Esophagus muscularis mucosa (tissue), 4 donors: ENCODE measurements around the gene KCNQ1. TPM values are rescaled to one million over a fixed set of nuclear protein-coding genes. Genes with fewer than 3 reads are reported as not detected.

Experiments
- DNase-seq: peaks from one replicate; pipeline ENCODE4 v3.0.0-alpha.2; 2017; ENCODE audit errors: extremely low spot score
- H3K27ac ChIP-seq, 4 donors: fragments of 200-600 bp; sonication (generic); replicated peaks in 1 of 4; 1 replicate in 3 of 4; 2 replicates in 1 of 4; pipeline ENCODE4 v1.5.1; 2016 to 2019; ENCODE audit warnings: mild to moderate bottlenecking in 1 of 4
- H3K27me3 ChIP-seq, 4 donors: fragments of 200-600 bp; sonication (generic); one replicate each; pipeline versions ENCODE4 v1.5.1 to v1.6.0; 2016 to 2019
- H3K36me3 ChIP-seq, 4 donors: fragments of 200-600 bp; sonication (generic); one replicate each; pipeline ENCODE4 v1.5.1; 2016 to 2019
- H3K4me1 ChIP-seq, 4 donors: fragments of 200-600 bp; sonication (generic); one replicate each; pipeline ENCODE4 v1.5.1; 2016 to 2019
- H3K4me3 ChIP-seq, 4 donors: fragments of 200-600 bp; sonication (generic); 1 replicate in 2 of 4; 2 replicates in 2 of 4; pipeline ENCODE4 v1.5.1; 2016 to 2019; ENCODE audit warnings: mild to moderate bottlenecking in 4 of 4, moderate library complexity in 1 of 4
- H3K9me3 ChIP-seq, 4 donors: fragments of 200-600 bp; sonication (generic); 1 replicate in 3 of 4; 2 replicates in 1 of 4; pipeline ENCODE4 v1.5.1; 2016 to 2019
- EP300 ChIP-seq: sonication (generic); formaldehyde crosslinking; IDR thresholded peaks from one replicate; pipeline ENCODE4 v1.6.1; 2017; ENCODE audit warnings: antibody characterized with exemption
- POLR2A ChIP-seq: fragments of 450-650 bp; IDR thresholded peaks from one replicate; pipeline ENCODE4 v1.6.1; 2017; ENCODE audit warnings: antibody characterized with exemption, moderate library complexity, mild to moderate bottlenecking, low read depth
- POLR2AphosphoS5 ChIP-seq, 2 donors: sonication (generic); formaldehyde crosslinking; IDR thresholded peaks; one replicate each; pipeline ENCODE4 v1.6.1; 2017; ENCODE audit warnings: antibody characterized with exemption in 2 of 2
- WGBS: methylation state at CpG from one replicate; pipeline ENCODE4 v1.1.5; 2018; 5-methylcytosine and 5-hydroxymethylcytosine counted together
- intact Hi-C: fragments of 100-400 bp; cut with DNase I; formaldehyde crosslinking; loops from one replicate; pipeline ENCODE4 v1.15.1; 2023
- total RNA-seq, 4 donors: library from RNA; depleted of rRNA; stranded (reverse); fragments of >200 nt; gene quantifications; one replicate each; pipeline versions ENCODE4 v1.1.0 to v1.2.1, GENCODE V29; 2016
- TF ChIP-seq, protein P1 (sequence below), 3 experiments: fragments of 200-600 bp in 2 of 3; fragments of 450-650 bp in 1 of 3; sonication (generic) in 2 of 3; IDR thresholded peaks; one replicate each; pipeline ENCODE4 v1.5.1; 2017 to 2019; ENCODE audit warnings: antibody characterized with exemption in 3 of 3, mild to moderate bottlenecking in 2 of 3, moderate library complexity in 1 of 3

KCNQ1 gene
- total RNA-seq, 4 donors from 2014 or later: 2.1 to 5.9 (median 4.3) TPM

DNA sequence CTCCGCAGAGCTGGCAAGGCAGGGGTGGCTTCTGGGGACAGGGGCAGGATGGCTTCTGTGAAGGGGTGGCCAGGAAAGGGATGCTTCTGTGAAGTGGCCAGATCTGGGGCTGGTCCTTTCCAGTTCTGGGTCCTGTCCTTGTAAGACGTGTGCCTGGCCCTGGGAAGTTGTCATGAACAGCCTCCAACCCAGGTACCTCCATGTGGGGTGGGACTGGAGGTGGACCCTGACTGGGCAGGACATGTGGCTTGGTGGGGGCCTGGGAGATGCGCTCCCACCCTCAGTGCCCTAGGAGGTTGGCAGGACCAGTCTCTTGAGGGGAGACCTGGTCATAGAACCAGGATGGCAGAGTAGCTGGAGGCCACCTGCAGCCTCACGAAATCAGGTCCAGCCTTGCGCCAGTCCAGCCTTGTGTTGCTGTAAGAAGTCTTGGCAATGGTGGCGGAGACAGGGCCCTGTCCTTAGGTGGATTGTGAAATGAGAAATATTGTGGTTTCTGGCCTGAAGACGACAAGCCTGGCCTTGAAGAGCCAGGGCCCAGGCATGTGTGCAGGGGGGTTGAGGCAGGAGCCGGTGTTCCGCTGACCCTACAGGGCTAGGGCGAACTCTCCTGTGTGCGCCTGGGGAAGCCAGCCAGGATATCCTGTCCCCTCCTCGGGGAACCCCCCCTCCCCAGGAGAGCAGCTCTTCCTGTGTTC, 2.6 kb downstream of the KCNQ1 start:
- Histone ChIP-seq H3K27ac (no peak overlapping the region), H3K9me3 (peaks cover 0 to 9% (median 0%) of the 10 kb centered on the region in 4 donors), H3K4me1 (peaks cover 25 to 32% (median 30%) of the 10 kb centered on the region in 4 donors), H3K27me3 (peaks cover 0 to 99% (median 24%) of the 10 kb centered on the region in 4 donors), H3K36me3 (no peaks in the 10 kb centered on the region), H3K4me3 (no peak overlapping the region)
- WGBS: 72% methylated on average over 8 of the region's 12 CpGs
- intact Hi-C loops: no loop called here
- no peak for TF ChIP-seq EP300
- no peak for TF ChIP-seq POLR2AphosphoS5 (IDR thresholded peaks at IDR 0.05)
- TF ChIP-seq POLR2A: no peak
- TF ChIP-seq, protein P1, sequence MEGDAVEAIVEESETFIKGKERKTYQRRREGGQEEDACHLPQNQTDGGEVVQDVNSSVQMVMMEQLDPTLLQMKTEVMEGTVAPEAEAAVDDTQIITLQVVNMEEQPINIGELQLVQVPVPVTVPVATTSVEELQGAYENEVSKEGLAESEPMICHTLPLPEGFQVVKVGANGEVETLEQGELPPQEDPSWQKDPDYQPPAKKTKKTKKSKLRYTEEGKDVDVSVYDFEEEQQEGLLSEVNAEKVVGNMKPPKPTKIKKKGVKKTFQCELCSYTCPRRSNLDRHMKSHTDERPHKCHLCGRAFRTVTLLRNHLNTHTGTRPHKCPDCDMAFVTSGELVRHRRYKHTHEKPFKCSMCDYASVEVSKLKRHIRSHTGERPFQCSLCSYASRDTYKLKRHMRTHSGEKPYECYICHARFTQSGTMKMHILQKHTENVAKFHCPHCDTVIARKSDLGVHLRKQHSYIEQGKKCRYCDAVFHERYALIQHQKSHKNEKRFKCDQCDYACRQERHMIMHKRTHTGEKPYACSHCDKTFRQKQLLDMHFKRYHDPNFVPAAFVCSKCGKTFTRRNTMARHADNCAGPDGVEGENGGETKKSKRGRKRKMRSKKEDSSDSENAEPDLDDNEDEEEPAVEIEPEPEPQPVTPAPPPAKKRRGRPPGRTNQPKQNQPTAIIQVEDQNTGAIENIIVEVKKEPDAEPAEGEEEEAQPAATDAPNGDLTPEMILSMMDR (IDR thresholded peaks at IDR 0.05): no peak
- no peak for DNase-seq

DNA sequence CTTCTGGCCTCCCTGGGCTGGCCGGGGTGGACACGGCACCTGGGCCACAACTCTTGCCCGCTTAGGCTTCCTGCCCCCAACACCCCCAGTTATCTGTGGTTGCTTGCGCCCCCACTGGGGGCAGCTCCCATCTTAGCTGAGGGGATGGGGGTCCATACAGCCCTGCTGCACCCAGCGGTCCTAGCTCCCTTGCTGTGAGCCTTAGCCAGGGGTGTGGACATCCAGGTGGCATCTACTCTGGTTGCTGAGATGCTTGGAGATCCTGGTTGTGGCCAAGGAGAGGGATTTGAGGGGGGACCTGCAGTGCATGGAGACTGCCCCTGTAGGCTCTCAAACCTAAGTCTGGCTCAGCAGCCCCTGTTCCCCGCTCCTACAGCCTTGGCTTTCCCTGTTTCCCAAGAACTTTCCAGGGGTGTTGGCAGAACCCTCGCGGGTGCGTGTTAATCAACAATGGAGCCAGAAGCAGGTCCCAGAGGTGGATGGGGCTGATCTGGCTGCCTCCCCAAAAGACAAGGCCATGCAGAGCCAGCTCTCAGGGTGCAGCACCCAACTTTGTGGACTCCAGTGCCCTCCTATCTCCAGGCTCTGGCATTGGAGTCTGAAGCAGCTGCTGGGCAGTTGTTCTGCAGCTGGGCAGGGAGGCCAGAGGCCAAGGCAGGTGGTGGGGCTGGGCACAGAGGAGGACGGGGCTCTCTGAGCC, 3.3 kb downstream of the KCNQ1 start:
- Histone ChIP-seq H3K4me3 (no peak overlapping the region), H3K4me1 (peaks cover 25 to 32% (median 30%) of the 10 kb centered on the region in 4 donors), H3K27ac (no peak overlapping the region), H3K27me3 (peaks cover 0 to 98% (median 24%) of the 10 kb centered on the region in 4 donors), H3K36me3 (no peaks in the 10 kb centered on the region), H3K9me3 (peaks cover 0 to 2% (median 0%) of the 10 kb centered on the region in 4 donors)
- no peak for DNase-seq
- intact Hi-C loops: no loop called here
- TF ChIP-seq POLR2AphosphoS5 (IDR thresholded peaks at IDR 0.05): no peak
- no peak for TF ChIP-seq EP300
- no peak for TF ChIP-seq POLR2A
- TF ChIP-seq, protein P1 (IDR thresholded peaks at IDR 0.05): no peak
- 91% methylated on average over 1 of the region's 10 CpGs for WGBS

DNA sequence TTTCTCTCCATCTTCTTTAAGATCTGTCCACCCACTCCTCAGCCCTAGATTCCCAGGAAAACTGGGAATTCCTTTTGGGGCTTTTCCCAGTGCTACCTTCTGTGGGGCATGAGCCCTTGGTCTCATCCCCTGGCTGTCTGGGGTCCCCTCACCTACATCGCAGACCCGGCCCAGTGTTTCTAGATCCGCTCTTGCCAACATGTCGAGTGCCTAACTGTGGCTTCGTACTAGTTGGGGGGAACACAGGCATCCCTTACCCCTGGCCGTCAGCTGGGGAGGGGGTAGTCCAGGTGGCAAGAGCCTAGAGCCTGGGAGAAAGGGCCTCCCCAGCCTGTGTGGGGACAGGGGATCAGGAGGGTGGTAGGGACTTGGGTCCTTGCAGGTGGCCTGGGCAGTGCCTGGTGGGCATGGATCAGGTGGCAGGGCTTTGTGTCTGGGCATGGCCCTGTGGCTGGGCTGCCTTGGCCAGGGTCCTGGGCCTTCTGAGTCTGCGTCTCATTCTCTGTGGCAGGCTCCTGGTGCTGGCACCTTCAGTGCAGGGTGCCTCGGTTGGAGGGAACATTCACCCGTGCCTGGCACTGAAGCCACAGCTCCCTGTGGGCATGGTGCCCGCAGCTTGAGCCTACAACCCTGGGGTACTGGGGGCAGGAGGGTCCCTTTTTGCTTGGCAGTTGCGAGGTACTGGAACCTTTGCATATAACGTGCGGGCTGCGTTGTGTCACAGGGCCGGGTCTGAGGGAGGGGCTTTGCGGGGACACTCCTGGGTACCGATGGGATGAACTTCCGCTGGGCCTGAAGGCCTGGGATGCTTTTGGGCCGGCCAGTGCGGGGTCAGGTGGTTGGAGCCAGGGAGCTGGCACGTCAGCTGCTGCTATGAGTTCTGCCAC, 4.1 kb downstream of the KCNQ1 start:
- peaks cover 0 to 96% (median 22%) of the 10 kb centered on the region in 4 donors for H3K27me3 ChIP-seq

More for the DNA sequence above, 4.1 kb downstream of the KCNQ1 start:
- no peak for TF ChIP-seq POLR2AphosphoS5 (IDR thresholded peaks at IDR 0.05)
- TF ChIP-seq POLR2A: no peak
- TF ChIP-seq EP300: no peak
- TF ChIP-seq, protein P1 (IDR thresholded peaks at IDR 0.05): no peak
- intact Hi-C loops: no loop called here
- no peak overlapping the region for H3K27ac ChIP-seq
- DNase-seq: no peak
- H3K4me3 ChIP-seq: no peak overlapping the region
- H3K4me1 ChIP-seq: peaks cover 23 to 32% (median 29%) of the 10 kb centered on the region in 4 donors
- no peaks in the 10 kb centered on the region for H3K9me3 ChIP-seq
- H3K36me3 ChIP-seq: no peaks in the 10 kb centered on the region
- 93% methylated on average over 7 of the region's 21 CpGs for WGBS
